OCI-M2 (cell line): ENCODE measurements around the gene ZNG1F.
"Not testable (repeated sequence)": the region's sequence is repeated elsewhere in the genome, so short reads cannot be mapped to it uniquely, and the experiment has no call there.

Experiments used
- DNase-seq: peaks from one replicate; lab custom pipeline; 2025; ENCODE audit not compliant: unreplicated experiment; lab: John Stamatoyannopoulos, UW

Gene ZNG1F

DNA sequence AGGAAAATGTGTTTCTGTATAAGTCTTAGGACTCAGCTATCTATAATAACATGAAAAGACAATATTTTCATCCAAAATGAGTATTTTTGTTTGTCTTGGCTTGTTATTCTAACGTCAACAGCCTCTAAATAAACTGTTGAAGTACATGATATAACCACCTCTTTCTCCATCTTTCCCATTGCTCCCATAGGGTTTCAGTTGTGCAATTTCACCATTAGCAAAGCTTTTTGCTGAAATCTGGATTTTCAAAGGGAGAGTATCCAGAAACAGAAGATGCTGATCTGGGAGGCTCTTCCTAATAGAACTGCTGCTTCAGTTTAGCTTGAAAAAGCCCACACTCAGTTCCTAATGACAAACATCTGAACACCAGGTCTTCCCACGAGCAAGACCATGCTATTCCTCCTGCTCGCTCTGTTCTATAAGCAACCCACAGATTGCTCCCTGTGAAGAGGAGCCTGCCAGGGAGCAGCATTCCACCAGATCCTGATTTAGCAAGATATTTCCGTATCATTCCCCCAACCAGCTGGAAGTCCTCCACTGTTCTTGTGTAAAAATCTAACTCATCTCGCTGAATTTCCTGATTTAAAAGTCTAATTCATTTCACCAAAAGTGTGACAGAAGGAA is 101.8 kb downstream of the ZNG1F start:
- not testable (repeated sequence) for DNase-seq

DNA sequence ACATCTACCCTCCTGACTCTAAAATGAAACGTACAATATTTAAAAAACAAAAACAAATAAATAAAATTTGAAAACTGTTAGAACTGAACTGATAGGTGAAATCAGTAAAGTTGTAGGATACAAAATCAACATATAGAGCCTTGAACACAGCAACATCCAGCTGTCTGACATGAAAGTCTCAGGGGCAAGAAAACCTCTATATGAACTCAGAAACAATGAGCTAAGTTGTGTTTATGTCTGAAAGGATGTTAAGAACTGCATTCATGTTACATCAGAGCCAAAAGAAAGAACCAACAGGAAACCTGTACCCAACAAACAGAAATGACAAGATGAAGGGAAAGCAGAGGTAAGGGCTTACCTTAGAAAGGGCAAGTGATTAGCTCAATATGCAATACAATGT is 102.4 kb downstream of the ZNG1F start:
- DNase-seq = not testable (repeated sequence)

DNA sequence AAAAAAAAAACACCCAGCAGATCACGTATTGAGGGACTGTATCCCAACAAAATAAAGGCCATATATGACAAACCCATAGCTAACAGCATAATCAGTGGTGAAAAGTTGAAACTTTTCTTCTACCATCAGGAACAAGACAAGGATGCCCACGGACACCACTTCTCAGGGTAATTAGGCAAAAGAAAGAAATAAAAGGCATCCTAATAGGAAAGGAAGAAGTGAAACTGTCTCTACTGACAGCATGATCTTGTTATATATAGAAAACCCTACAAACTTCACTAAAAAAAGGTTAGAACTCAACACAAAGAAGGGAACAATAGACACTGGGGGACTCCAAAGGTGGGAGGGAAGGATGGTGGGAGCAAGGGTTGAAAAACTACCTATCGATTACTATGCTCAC is 102.9 kb downstream of the ZNG1F start:
- DNase-seq = not testable (repeated sequence)

DNA sequence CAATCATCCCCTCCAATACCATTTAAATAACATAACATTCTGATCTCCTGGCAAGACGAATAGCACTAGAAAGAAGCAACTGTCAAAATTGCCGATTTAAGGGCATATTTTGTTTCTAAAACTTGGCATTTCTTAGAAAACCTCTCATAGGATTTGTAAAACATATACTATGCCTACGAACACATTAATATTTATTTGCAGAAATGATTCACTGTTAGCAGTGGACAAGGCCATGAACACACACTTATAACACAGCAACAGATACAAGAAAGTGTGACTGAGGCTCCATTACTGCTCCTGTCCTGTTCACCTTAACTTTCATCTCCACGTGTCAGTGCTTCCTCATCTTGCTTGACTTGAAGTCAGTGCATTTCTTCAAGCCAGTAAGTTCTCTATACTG is 106.8 kb downstream of the ZNG1F start:
- not testable (repeated sequence) for DNase-seq
